ENCODE results near the gene SRY. TPM values are rescaled to one million over a fixed set of nuclear protein-coding genes. Genes with fewer than 3 reads are reported as not detected.

The SRY gene
- total RNA-seq, 4 donors from 2014 or later: not detected

- no peaks in the 10 kb centered on the region for H3K9me3 ChIP-seq
- TF ChIP-seq POLR2A (IDR thresholded peaks at IDR 0.05) (no peak), CTCF (IDR thresholded peaks at IDR 0.05) (peak in 2 of 6 experiments; percentile 15 to 22)
- no peaks in the 10 kb centered on the region for H3K27me3 ChIP-seq
- H3K4me3 ChIP-seq (replicated peaks in 1 of 3): no peak overlapping the region
- H3K4me1 ChIP-seq: no peaks in the 10 kb centered on the region
- intact Hi-C loops (cut with DNase I): no loop called here
- no peak for DNase-seq
- 17 to 28% methylated on average over 2 of the region's 2 CpGs for WGBS, 2 donors
- no peaks in the 10 kb centered on the region for H3K36me3 ChIP-seq
- no peak overlapping the region for H3K27ac ChIP-seq
Measured at GRCh38 chrY:2800246-2800645, 12.8 kb upstream of the SRY start.

GRCh38 chrY:2797991-2798390 lies 10.5 kb upstream of the SRY start:
- Histone ChIP-seq H3K27me3 (no peaks in the 10 kb centered on the region), H3K4me1 (no peaks in the 10 kb centered on the region), H3K27ac (no peak overlapping the region), H3K4me3 (replicated peaks in 1 of 3) (no peak overlapping the region), H3K9me3 (no peaks in the 10 kb centered on the region), H3K36me3 (no peaks in the 10 kb centered on the region)
- DNase-seq: no peak
- intact Hi-C loops (cut with DNase I): no loop called here
- TF ChIP-seq POLR2A (IDR thresholded peaks at IDR 0.05): no peak

- TF ChIP-seq CTCF (IDR thresholded peaks at IDR 0.05): no peak
- no peak for TF ChIP-seq POLR2A (IDR thresholded peaks at IDR 0.05)
- Histone ChIP-seq H3K9me3 (no peaks in the 10 kb centered on the region), H3K27ac (no peak overlapping the region), H3K4me1 (no peaks in the 10 kb centered on the region), H3K4me3 (replicated peaks in 1 of 3) (no peak overlapping the region), H3K36me3 (no peaks in the 10 kb centered on the region), H3K27me3 (no peaks in the 10 kb centered on the region)
- WGBS, 2 donors: 83 to 85% methylated on average over 7 of the region's 7 CpGs
- intact Hi-C loops (cut with DNase I): no loop called here
- DNase-seq: no peak
Measured at GRCh38 chrY:2796977-2797523, 9.6 kb upstream of the SRY start.

- Histone ChIP-seq H3K9me3 (no peaks in the 10 kb centered on the region), H3K27me3 (no peaks in the 10 kb centered on the region), H3K27ac (no peak overlapping the region), H3K4me3 (replicated peaks in 1 of 3) (no peak overlapping the region), H3K36me3 (no peaks in the 10 kb centered on the region), H3K4me1 (no peaks in the 10 kb centered on the region)
- TF ChIP-seq CTCF (IDR thresholded peaks at IDR 0.05) (no peak), POLR2A (IDR thresholded peaks at IDR 0.05) (no peak)
- no peak for DNase-seq
- 59 to 91% methylated on average over 10 to 20 of the region's 33 CpGs for WGBS, 2 donors
- intact Hi-C loops (cut with DNase I): no loop called here
Measured at GRCh38 chrY:2789756-2790155, 2.3 kb upstream of the SRY start.

- DNase-seq: no peak
- H3K4me3 ChIP-seq (replicated peaks in 1 of 3): no peak overlapping the region
- TF ChIP-seq POLR2A (IDR thresholded peaks at IDR 0.05) (no peak), CTCF (IDR thresholded peaks at IDR 0.05) (no peak)
- H3K27ac ChIP-seq: no peak overlapping the region
- WGBS, 2 donors: 11 to 16% methylated on average over 17 to 19 of the region's 28 CpGs
- no peaks in the 10 kb centered on the region for H3K4me1 ChIP-seq
- no peaks in the 10 kb centered on the region for H3K27me3 ChIP-seq
- H3K9me3 ChIP-seq: no peaks in the 10 kb centered on the region
- no peaks in the 10 kb centered on the region for H3K36me3 ChIP-seq
- intact Hi-C loops (cut with DNase I): no loop called here
Measured at GRCh38 chrY:2786876-2787512, 488 bp downstream of the SRY start.

Small RNAs within 50 kb of the gene (small RNA-seq; reads per million reads assigned to genes)
- gene RNU6-1334P: not detected
- not detected for gene TOMM22P2

Other genes starting within 250 kb of the SRY start
- gene RPS4Y1, start 53.9 kb upstream of the SRY start, total RNA-seq: 100 to 1,000 TPM in 2 of 4 donors, under 1 TPM in 2; 0.22 to 251 (median 92.9) TPM
- 10 to 100 TPM in 2 of 4 donors, not detected in 2; 30.1 to 44.5 TPM for gene ZFY, start 147.7 kb upstream of the SRY start, total RNA-seq